ENCODE data around the gene SLC52A3.
"Not testable (repeated sequence)": the region's sequence is repeated elsewhere in the genome, so short reads cannot be mapped to it uniquely, and the experiment has no call there.

SLC52A3 gene

GRCh38 chr20:800026-800425 is 31.7 kb upstream of the SLC52A3 start:
- not testable (repeated sequence) for H2BK120ac ChIP-seq (ENCODE audit: low read depth, low read length); H2BK5ac ChIP-seq (ENCODE audit: low read length); H3K4ac ChIP-seq (ENCODE audit: low read length); H3K27me3 ChIP-seq (ENCODE audit: control insufficient read depth in 3 of 3, insufficient read depth in 3 of 3, low read depth in 1 of 3, low read length in 3 of 3); H3K9me3 ChIP-seq (replicated peaks in 1 of 2; ENCODE audit: control insufficient read depth in 2 of 2, insufficient read depth in 1 of 2, low read depth in 1 of 2, low read length in 2 of 2); H3K9ac ChIP-seq (ENCODE audit: low read depth, low read length, poor library complexity); H3K4me3 ChIP-seq (ENCODE audit: low read length in 2 of 2); H3K18ac ChIP-seq (ENCODE audit: low read length); H3K27ac ChIP-seq (replicated peaks; ENCODE audit: low read length); DNase-seq (ENCODE audit: low spot score); H3K23ac ChIP-seq (ENCODE audit: low read depth, low read length, poor library complexity); H4K8ac ChIP-seq (ENCODE audit: low read depth, low read length); H2AK5ac ChIP-seq (ENCODE audit: low read depth, low read length); H3K79me1 ChIP-seq (ENCODE audit: low read depth, low read length); H3K4me2 ChIP-seq (ENCODE audit: insufficient read depth, low read length, poor library complexity, severe bottlenecking); H3K36me3 ChIP-seq (replicated peaks in 1 of 2; ENCODE audit: control insufficient read depth in 2 of 2, insufficient read depth in 2 of 2, low read length in 2 of 2); H4K91ac ChIP-seq (ENCODE audit: low read depth, low read length, poor library complexity); H2BK15ac ChIP-seq (ENCODE audit: low read length); H3K14ac ChIP-seq (ENCODE audit: low read length); H2AFZ ChIP-seq (ENCODE audit: low read length); H3K4me1 ChIP-seq (ENCODE audit: control insufficient read depth in 2 of 2, insufficient read depth in 1 of 2, low read depth in 1 of 2, low read length in 2 of 2); H2BK12ac ChIP-seq (ENCODE audit: low read length)
- no CpG with 5 or more reads among the region's 7 CpGs for WGBS, 2 donors (ENCODE audit: extremely low coverage in 2 of 2, insufficient read length in 2 of 2, insufficient replicate concordance in 1 of 2)

DNA sequence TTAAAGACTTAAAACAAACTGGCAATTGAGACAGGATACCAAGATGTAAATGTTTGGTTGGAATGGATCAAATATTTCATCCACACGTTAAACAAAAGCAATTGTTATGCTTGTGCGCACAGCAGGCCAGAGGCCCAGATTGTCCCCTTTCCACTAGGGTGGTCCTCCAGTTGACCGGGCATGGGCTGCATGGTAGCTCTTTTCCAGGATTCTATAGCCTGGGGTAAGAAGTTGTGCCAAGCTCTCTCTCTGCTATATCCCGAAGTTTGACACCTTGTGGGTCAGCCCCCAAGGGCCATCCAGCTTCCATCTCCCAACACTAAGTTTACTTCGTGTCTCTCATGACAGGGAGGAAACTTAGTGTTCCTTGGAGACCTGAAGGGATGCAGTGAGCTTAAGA is 30.4 kb upstream of the SLC52A3 start:
- not testable (repeated sequence) for H2BK12ac ChIP-seq (ENCODE audit: low read length); H2BK120ac ChIP-seq (ENCODE audit: low read depth, low read length); H3K4me3 ChIP-seq (ENCODE audit: low read length in 2 of 2); H3K4me1 ChIP-seq (ENCODE audit: control insufficient read depth in 2 of 2, insufficient read depth in 1 of 2, low read depth in 1 of 2, low read length in 2 of 2); H3K23ac ChIP-seq (ENCODE audit: low read depth, low read length, poor library complexity); H3K4ac ChIP-seq (ENCODE audit: low read length); H2AFZ ChIP-seq (ENCODE audit: low read length); H2BK15ac ChIP-seq (ENCODE audit: low read length); H2AK5ac ChIP-seq (ENCODE audit: low read depth, low read length); H3K14ac ChIP-seq (ENCODE audit: low read length); H3K9ac ChIP-seq (ENCODE audit: low read depth, low read length, poor library complexity); H3K4me2 ChIP-seq (ENCODE audit: insufficient read depth, low read length, poor library complexity, severe bottlenecking); H4K8ac ChIP-seq (ENCODE audit: low read depth, low read length); H4K91ac ChIP-seq (ENCODE audit: low read depth, low read length, poor library complexity); DNase-seq (ENCODE audit: low spot score); H3K9me3 ChIP-seq (replicated peaks in 1 of 2; ENCODE audit: control insufficient read depth in 2 of 2, insufficient read depth in 1 of 2, low read depth in 1 of 2, low read length in 2 of 2); H2BK5ac ChIP-seq (ENCODE audit: low read length); H3K79me1 ChIP-seq (ENCODE audit: low read depth, low read length); H3K36me3 ChIP-seq (replicated peaks in 1 of 2; ENCODE audit: control insufficient read depth in 2 of 2, insufficient read depth in 2 of 2, low read length in 2 of 2); H3K27ac ChIP-seq (replicated peaks; ENCODE audit: low read length); H3K18ac ChIP-seq (ENCODE audit: low read length)
- H3K27me3 ChIP-seq (ENCODE audit: control insufficient read depth in 3 of 3, insufficient read depth in 3 of 3, low read depth in 1 of 3, low read length in 3 of 3): peaks cover 0 to 10% (median 0%) of the 10 kb centered on the region in 3 experiments
- no CpG with 5 or more reads among the region's 5 CpGs for WGBS, 2 donors (ENCODE audit: extremely low coverage in 2 of 2, insufficient read length in 2 of 2, insufficient replicate concordance in 1 of 2)

DNA sequence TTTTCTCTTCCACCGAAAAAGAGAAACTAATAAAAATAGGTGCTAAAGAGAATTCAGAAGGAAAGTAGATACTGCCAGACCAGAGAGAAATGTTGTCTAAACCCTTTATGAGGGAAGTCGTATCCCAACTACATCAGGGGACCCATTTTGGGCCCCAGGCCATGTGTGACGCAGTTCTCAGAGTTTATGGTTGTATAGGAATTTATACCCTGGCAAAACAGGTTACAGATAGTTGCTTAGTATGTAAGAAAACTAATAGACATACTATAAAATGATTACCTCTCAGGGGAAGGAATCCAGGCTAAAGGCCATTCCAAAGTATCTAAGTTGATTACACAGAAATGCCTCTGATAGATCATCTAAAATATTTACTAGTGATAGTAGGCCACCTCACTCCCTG is 28.6 kb upstream of the SLC52A3 start:
- no peak for DNase-seq (ENCODE audit: low spot score)
- Histone ChIP-seq H2BK120ac (ENCODE audit: low read depth, low read length) (no peak overlapping the region), H3K36me3 (replicated peaks in 1 of 2; ENCODE audit: control insufficient read depth in 2 of 2, insufficient read depth in 2 of 2, low read length in 2 of 2) (no peaks in the 10 kb centered on the region), H4K8ac (ENCODE audit: low read depth, low read length) (no peak overlapping the region), H3K14ac (ENCODE audit: low read length) (no peak overlapping the region), H3K18ac (ENCODE audit: low read length) (no peak overlapping the region), H3K27ac (replicated peaks; ENCODE audit: low read length) (no peak overlapping the region), H3K4me2 (ENCODE audit: insufficient read depth, low read length, poor library complexity, severe bottlenecking) (no peak overlapping the region), H3K9ac (ENCODE audit: low read depth, low read length, poor library complexity) (no peak overlapping the region), H3K9me3 (replicated peaks in 1 of 2; ENCODE audit: control insufficient read depth in 2 of 2, insufficient read depth in 1 of 2, low read depth in 1 of 2, low read length in 2 of 2) (peaks cover 0 to 3% of the 10 kb centered on the region in 2 donors), H4K91ac (ENCODE audit: low read depth, low read length, poor library complexity) (no peak overlapping the region), H2AFZ (ENCODE audit: low read length) (no peak overlapping the region), H2AK5ac (ENCODE audit: low read depth, low read length) (no peak overlapping the region), H3K27me3 (ENCODE audit: control insufficient read depth in 3 of 3, insufficient read depth in 3 of 3, low read depth in 1 of 3, low read length in 3 of 3) (peaks cover 0 to 13% (median 0%) of the 10 kb centered on the region in 3 experiments), H2BK15ac (ENCODE audit: low read length) (no peak overlapping the region), H3K79me1 (ENCODE audit: low read depth, low read length) (no peaks in the 10 kb centered on the region), H3K4ac (ENCODE audit: low read length) (no peak overlapping the region), H3K23ac (ENCODE audit: low read depth, low read length, poor library complexity) (no peak overlapping the region), H2BK5ac (ENCODE audit: low read length) (no peak overlapping the region), H2BK12ac (ENCODE audit: low read length) (no peak overlapping the region), H3K4me3 (ENCODE audit: low read length in 2 of 2) (no peak overlapping the region), H3K4me1 (ENCODE audit: control insufficient read depth in 2 of 2, insufficient read depth in 1 of 2, low read depth in 1 of 2, low read length in 2 of 2) (no peaks in the 10 kb centered on the region)
- WGBS, 2 donors (ENCODE audit: extremely low coverage in 2 of 2, insufficient read length in 2 of 2, insufficient replicate concordance in 1 of 2): no CpG with 5 or more reads among the region's 3 CpGs

- no peak overlapping the region for H2BK12ac ChIP-seq (ENCODE audit: low read length)
- H2AFZ ChIP-seq (ENCODE audit: low read length): no peak overlapping the region
- peaks cover 0 to 2% of the 10 kb centered on the region in 2 donors for H3K9me3 ChIP-seq (replicated peaks in 1 of 2; ENCODE audit: control insufficient read depth in 2 of 2, insufficient read depth in 1 of 2, low read depth in 1 of 2, low read length in 2 of 2)
- H3K4me3 ChIP-seq (ENCODE audit: low read length in 2 of 2): no peak overlapping the region
- H2BK5ac ChIP-seq (ENCODE audit: low read length): no peak overlapping the region
- H3K4me2 ChIP-seq (ENCODE audit: insufficient read depth, low read length, poor library complexity, severe bottlenecking): no peak overlapping the region
- no peak overlapping the region for H3K14ac ChIP-seq (ENCODE audit: low read length)
- H2BK120ac ChIP-seq (ENCODE audit: low read depth, low read length): no peak overlapping the region
- H3K79me1 ChIP-seq (ENCODE audit: low read depth, low read length): no peaks in the 10 kb centered on the region
- H2AK5ac ChIP-seq (ENCODE audit: low read depth, low read length): no peak overlapping the region
- no peaks in the 10 kb centered on the region for H3K4me1 ChIP-seq (ENCODE audit: control insufficient read depth in 2 of 2, insufficient read depth in 1 of 2, low read depth in 1 of 2, low read length in 2 of 2)
- H3K27ac ChIP-seq (replicated peaks; ENCODE audit: low read length): no peak overlapping the region
- H2BK15ac ChIP-seq (ENCODE audit: low read length): no peak overlapping the region
- H3K18ac ChIP-seq (ENCODE audit: low read length): no peak overlapping the region
- WGBS, 2 donors (ENCODE audit: extremely low coverage in 2 of 2, insufficient read length in 2 of 2, insufficient replicate concordance in 1 of 2): no CpG with 5 or more reads among the region's 18 CpGs
- no peaks in the 10 kb centered on the region for H3K36me3 ChIP-seq (replicated peaks in 1 of 2; ENCODE audit: control insufficient read depth in 2 of 2, insufficient read depth in 2 of 2, low read length in 2 of 2)
- H4K8ac ChIP-seq (ENCODE audit: low read depth, low read length): no peak overlapping the region
- no peak for DNase-seq (ENCODE audit: low spot score)
- no peak overlapping the region for H3K23ac ChIP-seq (ENCODE audit: low read depth, low read length, poor library complexity)
- no peak overlapping the region for H3K9ac ChIP-seq (ENCODE audit: low read depth, low read length, poor library complexity)
- H3K4ac ChIP-seq (ENCODE audit: low read length): no peak overlapping the region
- no peak overlapping the region for H4K91ac ChIP-seq (ENCODE audit: low read depth, low read length, poor library complexity)
- H3K27me3 ChIP-seq (ENCODE audit: control insufficient read depth in 3 of 3, insufficient read depth in 3 of 3, low read depth in 1 of 3, low read length in 3 of 3): peaks cover 0 to 15% (median 0%) of the 10 kb centered on the region in 3 experiments
Observed at GRCh38 chr20:792248-792647, 23.9 kb upstream of the SLC52A3 start.
